Stimulated activated CD4-positive, alpha-beta T cell treated with anti-CD3 and anti-CD28 coated beads, Interleukin-2, amount 100 ng/mL, for 48 hours (primary cell): ENCODE results near the gene DLG2.

Experiments used
- DNase-seq, 2 donors: peaks; one replicate each; pipeline ENCODE4 v3.0.0-alpha.2; 2020

The DLG2 gene

DNA sequence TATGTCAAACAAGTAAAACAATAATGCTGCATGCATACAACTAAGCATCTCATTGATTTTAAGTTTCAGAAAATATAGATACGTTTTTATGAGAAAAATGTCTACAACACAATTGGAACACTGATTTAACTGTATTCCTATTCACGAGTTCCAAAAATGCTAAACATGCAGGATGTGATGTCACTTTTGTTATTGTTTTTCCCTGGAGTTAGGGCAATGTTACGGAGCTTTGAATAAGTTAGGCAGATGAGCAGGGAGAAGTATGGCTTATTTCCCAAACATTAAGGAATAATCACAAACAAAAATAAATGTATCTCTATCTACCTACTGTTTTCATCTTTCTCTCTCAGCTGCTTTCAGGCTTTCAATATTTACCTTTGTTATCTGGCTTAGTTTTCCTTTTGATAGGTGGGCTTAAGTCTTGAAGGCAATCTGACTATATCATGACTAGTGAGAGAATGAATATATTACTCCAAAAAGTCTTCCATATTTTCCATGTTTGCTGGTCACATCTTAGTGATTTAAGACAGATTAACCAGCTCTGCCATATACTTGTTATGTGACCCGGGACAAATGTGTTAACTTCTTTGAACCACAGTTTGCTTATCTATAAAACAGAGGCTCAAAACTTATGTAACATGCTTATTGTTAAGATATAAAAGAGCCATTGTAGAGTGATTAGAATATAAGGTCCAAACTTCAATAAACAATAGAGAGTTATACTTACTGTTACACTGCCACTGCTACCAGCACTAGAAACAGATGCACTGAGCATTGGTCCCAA is 1486.6 kb downstream of the DLG2 start:
- no peak for DNase-seq

DNA sequence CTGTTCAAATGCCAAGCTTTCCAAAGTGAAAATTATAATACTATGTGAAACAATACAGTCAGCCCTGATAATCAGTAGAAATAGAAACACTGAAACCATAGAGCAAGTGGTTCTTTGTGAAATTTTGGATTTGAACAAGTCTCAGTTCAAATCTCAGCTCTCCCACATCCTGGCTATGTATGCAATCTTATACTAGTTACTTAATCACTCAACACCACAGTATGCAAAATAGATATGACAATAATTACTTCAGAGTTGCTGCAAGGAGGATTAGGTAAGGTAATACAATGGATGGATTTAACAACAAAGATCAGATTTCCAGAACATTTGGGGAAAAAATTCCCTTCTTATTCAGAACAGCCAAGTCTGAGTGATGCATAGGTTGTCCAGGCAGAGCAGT is 1489.2 kb downstream of the DLG2 start:
- DNase-seq, result no peak

DNA sequence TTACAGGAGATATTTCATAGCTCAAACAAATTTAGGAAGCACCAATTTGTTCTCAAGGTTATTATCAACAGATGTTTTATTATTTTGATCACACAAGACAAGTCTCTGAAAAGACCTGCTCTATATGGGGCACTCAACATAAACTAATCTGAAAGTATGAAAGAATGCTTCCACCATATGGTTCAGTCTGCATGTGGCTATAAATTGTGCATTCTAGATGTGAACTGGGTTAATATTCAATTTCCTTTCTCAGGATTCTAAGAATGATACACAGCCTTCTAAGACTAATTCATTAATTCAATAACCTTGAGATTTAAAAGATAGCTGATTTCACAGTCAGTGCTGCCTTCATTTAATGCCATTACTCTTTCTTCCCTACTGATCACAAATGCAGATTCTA is 1489.6 kb downstream of the DLG2 start:
- no peak for DNase-seq

GRCh38 chr11:84136926-84137325 is 1490.2 kb downstream of the DLG2 start:
- no peak for DNase-seq

- no peak for DNase-seq
These were observed 1496.3 kb downstream of the DLG2 start for GRCh38 chr11:84130646-84131427.

DNA sequence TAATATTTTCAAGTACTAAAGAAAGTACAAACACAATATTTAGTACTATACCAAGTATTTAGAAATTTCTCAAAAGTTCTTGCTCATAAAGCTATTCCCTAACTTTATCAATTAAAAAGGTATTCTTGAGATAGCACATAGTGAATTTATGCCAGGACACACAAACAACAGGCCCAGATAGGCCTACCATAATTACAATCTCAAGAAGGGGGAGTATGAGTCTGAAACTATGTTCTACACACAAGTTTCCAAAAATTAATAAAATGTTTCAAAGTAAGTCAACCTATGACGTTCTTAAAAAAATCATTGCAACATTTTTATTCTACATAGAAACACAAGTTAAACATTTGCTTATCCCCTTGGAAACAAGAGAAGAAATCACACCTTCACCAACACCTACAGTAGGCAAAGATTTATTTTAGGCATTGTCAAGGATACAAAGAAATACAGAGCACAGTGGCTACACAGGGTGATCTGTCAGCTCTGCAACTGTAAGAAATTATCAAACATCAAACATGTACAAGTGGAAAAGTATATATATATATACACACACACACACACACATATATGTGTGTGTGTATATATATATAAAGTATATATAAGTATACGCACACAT is 1497.1 kb downstream of the DLG2 start:
- no peak for DNase-seq

DNA sequence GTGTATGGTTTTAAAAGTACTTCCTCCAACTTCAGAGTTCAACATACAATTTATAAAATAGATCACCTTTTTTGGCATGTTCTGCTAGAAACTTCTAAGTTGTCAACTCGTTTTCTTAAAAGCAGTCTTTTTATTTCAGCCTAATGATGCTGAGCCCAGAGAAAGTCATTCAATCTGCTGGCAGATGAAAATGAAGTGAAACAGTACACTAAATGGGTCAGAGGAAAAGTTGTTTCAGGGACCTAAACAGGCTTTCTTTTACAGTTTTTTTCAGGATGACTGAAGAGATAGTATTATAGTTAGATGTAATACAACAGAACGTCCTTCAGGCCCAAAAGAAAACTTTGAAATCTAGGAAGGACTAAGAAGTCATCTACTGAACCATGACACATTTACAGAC is 1498.3 kb downstream of the DLG2 start:
- no peak for DNase-seq

DNA sequence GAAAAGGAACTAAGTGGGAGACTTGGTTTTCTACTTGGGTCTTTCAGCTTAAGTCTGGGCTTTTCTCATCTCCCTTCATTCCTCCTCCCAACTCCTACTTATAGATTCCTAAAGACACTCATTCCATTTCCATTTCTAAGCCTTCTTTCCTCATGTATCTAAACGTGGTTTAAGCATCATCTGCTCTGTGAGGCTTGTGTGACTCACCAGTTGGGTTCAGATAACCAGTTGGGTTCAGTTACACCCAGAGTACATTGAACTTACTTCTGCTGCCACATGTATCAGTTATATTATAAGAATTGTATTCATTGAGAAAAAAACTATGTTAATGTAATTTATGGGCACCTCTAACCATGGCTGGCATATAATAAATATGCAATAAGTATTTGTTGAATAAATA is 1509.8 kb downstream of the DLG2 start:
- no peak for DNase-seq

GRCh38 chr11:84106541-84106940 is 1520.6 kb downstream of the DLG2 start:
- DNase-seq, result no peak

DNA sequence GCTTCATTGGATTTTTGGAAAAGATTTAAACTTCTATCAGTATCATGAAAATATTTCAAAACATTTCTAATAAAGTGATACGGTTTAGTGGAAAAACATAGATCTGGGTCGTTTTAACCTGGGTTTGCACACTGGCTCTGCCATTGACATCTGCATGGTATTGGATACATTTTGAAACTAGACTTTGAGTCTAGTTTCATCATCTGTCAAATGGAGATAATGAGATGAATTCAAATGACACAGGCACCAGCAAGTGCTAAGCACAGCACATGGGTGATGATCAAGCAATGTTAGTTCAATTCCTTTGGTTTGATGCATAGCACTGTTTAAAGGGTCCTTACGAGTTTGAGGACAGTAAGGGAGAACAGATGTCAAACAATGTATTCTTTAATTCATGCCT is 1522.0 kb downstream of the DLG2 start:
- DNase-seq, result no peak

GRCh38 chr11:84103096-84103495 is 1524.0 kb downstream of the DLG2 start:
- DNase-seq, result no peak

- DNase-seq, result no peak
These were observed 1530.0 kb downstream of the DLG2 start for GRCh38 chr11:84097186-84097585.

- DNase-seq, result no peak
These were observed 1535.7 kb downstream of the DLG2 start for GRCh38 chr11:84091212-84091986.

- no peak for DNase-seq
These were observed 1537.8 kb downstream of the DLG2 start for GRCh38 chr11:84089072-84090057.

- no peak for DNase-seq
These were observed 1555.3 kb downstream of the DLG2 start for GRCh38 chr11:84071851-84072250.

GRCh38 chr11:84069048-84069447 is 1558.1 kb downstream of the DLG2 start:
- DNase-seq, result no peak

DNA sequence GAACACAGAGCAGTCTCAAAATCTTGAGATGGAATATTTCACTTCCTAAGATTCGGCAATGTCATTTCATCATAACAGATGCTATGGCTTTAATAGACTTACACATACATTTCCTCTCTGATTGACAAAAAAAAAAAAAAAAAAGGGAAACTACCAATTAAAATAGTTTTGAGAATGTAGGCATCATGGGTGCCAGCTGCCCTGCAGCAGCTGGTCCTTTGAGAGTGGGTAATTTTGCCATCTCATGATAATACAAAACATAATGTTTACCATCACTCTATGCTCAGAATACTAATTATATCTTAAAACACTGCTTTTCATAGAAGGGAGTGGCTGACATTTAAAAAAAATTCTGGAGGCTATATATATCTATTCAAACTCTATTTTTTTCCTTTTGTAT is 1565.4 kb downstream of the DLG2 start:
- no peak for DNase-seq

DNA sequence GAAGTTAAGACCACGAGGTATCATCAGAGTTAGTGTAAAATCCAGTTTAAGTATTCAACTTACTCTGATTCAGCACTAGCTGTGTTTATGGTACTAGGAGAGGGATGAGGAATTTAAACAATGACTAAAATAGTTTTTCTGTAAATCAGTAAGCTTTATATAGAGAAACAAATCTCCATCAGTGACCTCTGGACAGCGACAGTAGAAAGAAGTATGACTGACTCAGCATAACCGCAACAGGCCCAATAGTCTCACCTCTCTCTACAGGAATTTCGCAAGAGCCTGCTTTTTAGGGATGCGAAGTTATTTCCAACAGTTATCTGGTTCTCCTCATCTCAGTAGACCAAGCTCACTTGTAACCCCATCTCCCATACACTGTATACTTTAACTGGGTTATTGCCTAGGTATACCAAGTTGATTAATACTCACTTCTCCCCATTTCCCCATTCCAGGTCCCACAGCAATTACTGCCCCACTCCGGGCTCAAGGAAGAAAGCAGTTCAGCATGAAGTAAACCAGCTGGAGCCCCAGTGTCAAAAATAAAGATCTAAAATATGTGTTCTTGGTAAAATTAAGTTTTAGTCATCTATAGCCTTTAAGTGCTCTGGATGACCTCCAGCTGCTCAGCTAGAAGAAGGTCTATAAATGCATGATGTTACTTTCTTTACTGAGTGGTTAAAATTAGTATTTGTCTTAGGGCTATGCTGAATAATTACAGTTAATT is 1570.3 kb downstream of the DLG2 start:
- no peak for DNase-seq

GRCh38 chr11:84045146-84045545 is 1582.0 kb downstream of the DLG2 start:
- DNase-seq, result no peak

- DNase-seq, result no peak
These were observed 1582.4 kb downstream of the DLG2 start for GRCh38 chr11:84044706-84045105.

- DNase-seq, result no peak
These were observed 1590.4 kb downstream of the DLG2 start for GRCh38 chr11:84036664-84037194.
